H9 (cell line): ENCODE measurements around the gene BCAS3. TPM values are rescaled to one million over a fixed set of nuclear protein-coding genes. Genes with fewer than 3 reads are reported as not detected.

Source experiments
- DNase-seq: peaks from one replicate; pipeline ENCODE4 v3.0.0-alpha.2; 2017
- H2AFZ ChIP-seq: one replicate; pipeline ENCODE4 v1.6.1; 2013; ENCODE audit warnings: mild to moderate bottlenecking, low read length, control low read depth, moderate library complexity
- H2AK5ac ChIP-seq: 2 replicates; pipeline ENCODE4 v1.6.1; 2013; ENCODE audit warnings: low read length, control low read depth, mixed read lengths; ENCODE audit not compliant: insufficient read length
- H2BK120ac ChIP-seq: one replicate; pipeline ENCODE4 v1.6.1; 2013; ENCODE audit warnings: low read depth, mild to moderate bottlenecking, low read length, control low read depth, inconsistent platforms; ENCODE audit not compliant: poor library complexity, severe bottlenecking
- H2BK12ac ChIP-seq: 2 replicates; pipeline ENCODE4 v1.6.1; 2013; ENCODE audit warnings: low read length, control low read depth, mixed read lengths, low read depth; ENCODE audit not compliant: insufficient read length
- H2BK15ac ChIP-seq: 2 replicates; pipeline ENCODE4 v1.6.1; 2013; ENCODE audit warnings: low read depth, low read length, control low read depth
- H2BK20ac ChIP-seq: one replicate; pipeline ENCODE4 v1.6.1; 2013; ENCODE audit warnings: low read depth, mild to moderate bottlenecking, low read length, control low read depth, inconsistent platforms; ENCODE audit not compliant: poor library complexity, severe bottlenecking
- H2BK5ac ChIP-seq: 2 replicates; pipeline ENCODE4 v1.6.1; 2013; ENCODE audit warnings: low read length, control low read depth, mixed read lengths; ENCODE audit not compliant: insufficient read length
- H3K14ac ChIP-seq: 2 replicates; pipeline ENCODE4 v1.6.1; 2013; ENCODE audit warnings: low read length, control low read depth; ENCODE audit not compliant: insufficient read depth
- H3K18ac ChIP-seq: 2 replicates; pipeline ENCODE4 v1.6.1; 2013; ENCODE audit warnings: low read depth, mild to moderate bottlenecking, mixed read lengths, low read length, control low read depth; ENCODE audit not compliant: insufficient read length
- H3K23ac ChIP-seq: 2 replicates; pipeline ENCODE4 v1.6.1; 2013; ENCODE audit warnings: low read length, control low read depth, mixed read lengths, low read depth; ENCODE audit not compliant: insufficient read length
- H3K23me2 ChIP-seq: 2 replicates; pipeline ENCODE4 v1.6.1; 2013; ENCODE audit warnings: low read depth, mild to moderate bottlenecking, mixed read lengths, low read length, control low read depth; ENCODE audit not compliant: insufficient read length, poor library complexity, severe bottlenecking
- H3K27ac ChIP-seq: 2 replicates; pipeline ENCODE4 v1.5.1; 2013; ENCODE audit warnings: low read length, control low read depth, mixed read lengths, low read depth; ENCODE audit not compliant: insufficient read length
- H3K27me3 ChIP-seq: 2 replicates; pipeline ENCODE4 v1.6.1; 2013; ENCODE audit warnings: low read length, control low read depth, inconsistent platforms; ENCODE audit not compliant: insufficient read depth
- H3K4ac ChIP-seq: 2 replicates; pipeline ENCODE4 v1.6.1; 2013; ENCODE audit warnings: low read depth, mild to moderate bottlenecking, control low read depth, inconsistent platforms, low read length, moderate library complexity
- H3K4me1 ChIP-seq: 2 replicates; pipeline ENCODE4 v1.6.1; 2013; ENCODE audit warnings: low read length, control low read depth, inconsistent platforms; ENCODE audit not compliant: insufficient read depth
- H3K4me2 ChIP-seq: 2 replicates; pipeline ENCODE4 v1.6.1; 2013; ENCODE audit warnings: low read length, control low read depth, mixed read lengths; ENCODE audit not compliant: insufficient read length, insufficient read depth
- H3K56ac ChIP-seq: 2 replicates; pipeline ENCODE4 v1.6.1; 2013; ENCODE audit warnings: low read depth, mild to moderate bottlenecking, mixed read lengths, low read length, control low read depth; ENCODE audit not compliant: insufficient read length
- H3K79me1 ChIP-seq: 2 replicates; pipeline ENCODE4 v1.6.1; 2013; ENCODE audit warnings: low read depth, mild to moderate bottlenecking, moderate library complexity, low read length, control low read depth, inconsistent platforms; ENCODE audit not compliant: insufficient read depth, poor library complexity, severe bottlenecking
- H3K79me2 ChIP-seq: 2 replicates; pipeline ENCODE4 v1.6.1; 2013; ENCODE audit warnings: low read length, control low read depth, inconsistent platforms; ENCODE audit not compliant: insufficient read depth
- H3K9ac ChIP-seq: 2 replicates; pipeline ENCODE4 v1.6.1; 2013; ENCODE audit warnings: low read length, control low read depth, mixed read lengths; ENCODE audit not compliant: insufficient read length; ENCODE audit errors: extremely low read depth
- H3K9me3 ChIP-seq: one replicate; pipeline ENCODE4 v1.6.1; 2013; ENCODE audit warnings: low read depth, low read length, inconsistent platforms; ENCODE audit not compliant: control insufficient read depth
- H3T11ph ChIP-seq: one replicate; pipeline ENCODE4 v1.6.1; 2013; ENCODE audit warnings: mild to moderate bottlenecking, low read length, control low read depth, inconsistent platforms
- H4K20me1 ChIP-seq: one replicate; pipeline ENCODE4 v1.6.1; 2013; ENCODE audit not compliant: control insufficient read depth, insufficient read length, insufficient read depth
- H4K5ac ChIP-seq: 2 replicates; pipeline ENCODE4 v1.6.1; 2013; ENCODE audit warnings: low read depth, mild to moderate bottlenecking, mixed read lengths, low read length, control low read depth; ENCODE audit not compliant: insufficient read length
- H4K8ac ChIP-seq: replicated peaks from 2 replicates; pipeline ENCODE4 v1.6.1; 2013; ENCODE audit warnings: low read length, control low read depth, mixed read lengths, low read depth; ENCODE audit not compliant: insufficient read length
- H4K91ac ChIP-seq: 2 replicates; pipeline ENCODE4 v1.6.1; 2013; ENCODE audit warnings: low read depth, mild to moderate bottlenecking, moderate library complexity, mixed read lengths, low read length, control low read depth; ENCODE audit not compliant: insufficient read length
- H3K27ac Mint-ChIP-seq, 3 experiments: 2 replicates in 2 of 3; 3 replicates in 1 of 3; pipeline ENCODE4 v1.8.0; 2020 to 2021; ENCODE audit warnings: mixed read lengths in 3 of 3, mild to moderate bottlenecking in 1 of 3, moderate library complexity in 1 of 3
- H3K27me3 Mint-ChIP-seq: 2 replicates; pipeline ENCODE4 v1.8.0; 2021; ENCODE audit warnings: low read depth, mild to moderate bottlenecking, moderate library complexity, mixed read lengths
- H3K36me3 Mint-ChIP-seq, 3 experiments: 2 replicates in 2 of 3; 3 replicates in 1 of 3; pipeline ENCODE4 v1.8.0; 2020 to 2021; ENCODE audit warnings: low read depth in 3 of 3, mixed read lengths in 3 of 3; ENCODE audit not compliant: insufficient read depth in 1 of 3
- H3K4me1 Mint-ChIP-seq, 2 experiments: 2 replicates each; pipeline ENCODE4 v1.8.0; 2020; ENCODE audit warnings: mixed read lengths in 2 of 2
- H3K4me3 Mint-ChIP-seq, 2 experiments: 2 replicates in 1 of 2; 3 replicates in 1 of 2; pipeline ENCODE4 v1.8.0; 2020 to 2021; ENCODE audit warnings: mild to moderate bottlenecking in 2 of 2, mixed read lengths in 2 of 2, moderate library complexity in 1 of 2
- H3K9me3 Mint-ChIP-seq, 2 experiments: 2 replicates in 1 of 2; 3 replicates in 1 of 2; pipeline ENCODE4 v1.8.0; 2020; ENCODE audit warnings: mild to moderate bottlenecking in 2 of 2, mixed read lengths in 2 of 2, moderate library complexity in 1 of 2
- CTCF ChIP-seq: fragments of 200-600 bp; sonication (generic); conservative IDR thresholded peaks from 3 replicates; pipeline ENCODE4 v1.8.0; 2021; ENCODE audit warnings: antibody characterized with exemption, mild to moderate bottlenecking
- WGBS: extraction: QIAGEN DNeasy Blood & Tissue Kit; methylation state at CpG from one replicate; pipeline ENCODE4 v1.1.7; 2013; ENCODE audit warnings: missing lambda C conversion rate, low lambda C conversion rate, mixed read lengths; ENCODE audit not compliant: insufficient read length; ENCODE audit errors: extremely low coverage; 5-methylcytosine and 5-hydroxymethylcytosine counted together
- total RNA-seq: library from RNA; stranded (reverse); gene quantifications from 2 replicates; pipeline ENCODE4 v1.2.1, GENCODE V29; 2021

The BCAS3 gene
- total RNA-seq, 1 experiment from 2014 or later: 22.4 TPM

- Histone ChIP-seq H4K5ac (no peak overlapping the region), H4K8ac (no peak overlapping the region), H4K91ac (no peak overlapping the region), H3K27me3 (no peaks in the 10 kb centered on the region), H3K79me1 (no peaks in the 10 kb centered on the region), H3K23ac (no peak overlapping the region), H3T11ph (no peak overlapping the region), H3K18ac (no peak overlapping the region), H3K79me2 (no peaks in the 10 kb centered on the region), H2BK120ac (no peak overlapping the region), H2BK5ac (no peak overlapping the region), H3K4me1 (no peaks in the 10 kb centered on the region), H3K9me3 (no peaks in the 10 kb centered on the region), H3K4me2 (no peak overlapping the region), H2AFZ (no peak overlapping the region), H2BK12ac (no peak overlapping the region), H3K14ac (no peak overlapping the region), H3K23me2 (no peaks in the 10 kb centered on the region), H4K20me1 (no peaks in the 10 kb centered on the region), H2AK5ac (no peak overlapping the region), H2BK15ac (no peak overlapping the region), H2BK20ac (no peak overlapping the region), H3K9ac (no peak overlapping the region), H3K27ac (no peak overlapping the region), H3K4ac (no peak overlapping the region), H3K56ac (no peak overlapping the region)
- no peak overlapping the region for H3K4me3 Mint-ChIP-seq
- no peaks in the 10 kb centered on the region; a peak in 1 of 5 replicates for H3K9me3 Mint-ChIP-seq
- DNase-seq: no peak
- WGBS: no CpG with 5 or more reads among the region's 2 CpGs
- no peak for TF ChIP-seq CTCF
- no peak overlapping the region; a peak in 1 of 7 replicates for H3K27ac Mint-ChIP-seq
- 0 out of 4 replicates have a peak, but pooled peaks cover 0 to 5% of the 10 kb centered on the region in 2 experiments for H3K4me1 Mint-ChIP-seq
- no peaks in the 10 kb centered on the region for H3K36me3 Mint-ChIP-seq
- H3K27me3 Mint-ChIP-seq: no peaks in the 10 kb centered on the region
These were observed 587.7 kb downstream of the BCAS3 start for GRCh38 chr17:61265397-61265796.
